ENCODE results near the gene ZNF302.
A peak's percentile ranks its signal among the peaks of the same experiment; 100 is the strongest.

ZNF302 gene

DNA sequence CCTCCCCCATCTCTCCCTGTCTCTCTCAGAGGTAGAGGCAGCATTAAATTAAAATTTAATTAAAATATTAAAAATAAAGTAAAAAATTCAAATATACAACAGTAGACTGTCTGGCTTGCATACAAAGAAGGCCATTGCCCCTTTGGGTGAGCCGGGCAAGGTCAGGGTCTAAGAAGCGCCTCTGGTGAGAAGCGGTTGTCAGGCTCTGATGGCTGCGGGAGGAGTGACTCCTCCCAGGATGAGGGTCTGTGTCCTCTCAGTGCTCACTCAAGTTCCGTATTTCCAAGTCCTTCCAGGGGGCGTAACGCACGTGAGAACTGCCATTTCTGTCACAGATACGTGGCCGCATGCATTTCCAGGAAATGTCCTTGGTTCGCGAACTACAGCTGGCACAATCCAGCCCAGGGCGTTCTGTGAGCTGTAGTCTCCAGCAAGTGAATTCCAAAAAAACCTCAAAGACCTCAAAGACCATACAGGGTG, 55.8 kb downstream of the ZNF302 start:
- H3K9me2 ChIP-seq (ENCODE audit: low read depth, low read length) = no peaks in the 10 kb centered on the region
- H3K79me2 ChIP-seq (ENCODE audit: insufficient read depth, low read length) = no peaks in the 10 kb centered on the region
- no peaks in the 10 kb centered on the region for H3K9me3 ChIP-seq (ENCODE audit: low read length)
- H2AFZ ChIP-seq (ENCODE audit: low read length) = 0 out of 2 replicates have a peak overlapping the region, but pooled peaks have one; percentile 12
- peak overlapping the region; percentile 75 for H3K4me3 ChIP-seq (ENCODE audit: low read depth, low read length, poor library complexity, severe bottlenecking)
- H3K9ac ChIP-seq (ENCODE audit: low read length) = peak overlapping the region; percentile 76
- H3K4me2 ChIP-seq (ENCODE audit: low read length) = peak overlapping the region; percentile 74
- H3K27me3 ChIP-seq (ENCODE audit: insufficient read depth, low read length) = no peaks in the 10 kb centered on the region
- no peak overlapping the region for H3K27ac ChIP-seq (ENCODE audit: low read depth, low read length, poor library complexity, severe bottlenecking)
- H3F3A ChIP-seq (ENCODE audit: insufficient read depth, low read length) = no peaks in the 10 kb centered on the region
- TF ChIP-seq EZH2 (IDR thresholded peaks at IDR 0.05; ENCODE audit: borderline replicate concordance, low read length) = no peak
- TF ChIP-seq, protein P1, sequence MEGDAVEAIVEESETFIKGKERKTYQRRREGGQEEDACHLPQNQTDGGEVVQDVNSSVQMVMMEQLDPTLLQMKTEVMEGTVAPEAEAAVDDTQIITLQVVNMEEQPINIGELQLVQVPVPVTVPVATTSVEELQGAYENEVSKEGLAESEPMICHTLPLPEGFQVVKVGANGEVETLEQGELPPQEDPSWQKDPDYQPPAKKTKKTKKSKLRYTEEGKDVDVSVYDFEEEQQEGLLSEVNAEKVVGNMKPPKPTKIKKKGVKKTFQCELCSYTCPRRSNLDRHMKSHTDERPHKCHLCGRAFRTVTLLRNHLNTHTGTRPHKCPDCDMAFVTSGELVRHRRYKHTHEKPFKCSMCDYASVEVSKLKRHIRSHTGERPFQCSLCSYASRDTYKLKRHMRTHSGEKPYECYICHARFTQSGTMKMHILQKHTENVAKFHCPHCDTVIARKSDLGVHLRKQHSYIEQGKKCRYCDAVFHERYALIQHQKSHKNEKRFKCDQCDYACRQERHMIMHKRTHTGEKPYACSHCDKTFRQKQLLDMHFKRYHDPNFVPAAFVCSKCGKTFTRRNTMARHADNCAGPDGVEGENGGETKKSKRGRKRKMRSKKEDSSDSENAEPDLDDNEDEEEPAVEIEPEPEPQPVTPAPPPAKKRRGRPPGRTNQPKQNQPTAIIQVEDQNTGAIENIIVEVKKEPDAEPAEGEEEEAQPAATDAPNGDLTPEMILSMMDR (IDR thresholded peaks at IDR 0.05; ENCODE audit: low read length) = no peak
- no peaks in the 10 kb centered on the region for H4K20me1 ChIP-seq (ENCODE audit: insufficient read depth, low read length)
- H3K4me1 ChIP-seq (ENCODE audit: insufficient read depth, low read length, severe bottlenecking) = peaks cover 17% of the 10 kb centered on the region
- H3K36me3 ChIP-seq (ENCODE audit: insufficient read depth, low read length) = peaks cover 25% of the 10 kb centered on the region

DNA sequence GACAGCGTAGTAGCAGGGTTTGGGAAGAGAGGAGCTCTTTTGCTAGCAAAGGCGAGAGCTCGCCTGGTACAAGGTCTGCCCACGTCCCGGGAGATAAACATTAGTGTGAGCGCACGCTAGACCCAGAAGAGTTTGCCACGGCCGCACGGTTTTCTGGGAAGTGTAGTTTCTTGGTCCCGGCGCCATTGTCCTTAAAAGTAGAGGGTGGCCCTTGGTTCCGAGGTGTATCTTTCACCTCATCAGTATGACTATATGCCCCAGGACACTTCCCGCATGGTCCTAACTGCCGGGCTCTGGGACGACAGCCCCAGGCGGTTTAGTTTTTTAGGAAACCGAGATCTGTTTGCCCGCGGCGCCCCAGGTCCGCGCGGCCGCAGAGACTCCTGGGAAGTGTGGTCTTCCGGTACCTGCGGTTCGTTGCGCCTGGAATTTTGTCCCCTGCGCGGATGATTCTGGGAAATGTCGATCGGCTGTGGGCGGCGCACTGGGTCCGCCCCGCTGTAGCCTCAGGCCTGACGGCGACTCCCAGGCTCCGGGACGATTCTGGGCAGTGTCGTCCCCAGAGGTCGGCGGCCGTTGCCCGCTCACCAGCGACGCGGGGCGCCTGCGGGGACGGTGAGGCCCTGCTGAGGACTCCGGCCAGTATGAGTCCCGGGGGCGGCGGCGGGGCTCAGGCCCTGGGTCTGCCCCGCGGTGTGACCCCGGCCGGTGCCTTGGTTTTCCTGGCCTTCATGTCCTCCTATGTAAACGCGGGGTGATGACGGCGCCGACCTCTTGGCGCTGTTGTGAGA, 56.5 kb downstream of the ZNF302 start, which contains the start of gene ZNF181:
Gene ZNF181, plus strand, starts transcription at position 498 of the 791 bp plus-strand sequence. CDS start 795 bp downstream, outside the sequence.
- Histone ChIP-seq H3K27me3 (ENCODE audit: insufficient read depth, low read length) (no peaks in the 10 kb centered on the region), H3F3A (ENCODE audit: insufficient read depth, low read length) (no peaks in the 10 kb centered on the region), H3K9me3 (ENCODE audit: low read length) (peaks cover 2% of the 10 kb centered on the region; the same call in 1 of the 2 replicates), H3K4me2 (ENCODE audit: low read length) (peak within 1 kb of the TSS; percentile 74), H3K9me2 (ENCODE audit: low read depth, low read length) (no peaks in the 10 kb centered on the region), H3K4me3 (ENCODE audit: low read depth, low read length, poor library complexity, severe bottlenecking) (peak within 1 kb of the TSS; percentile 75), H3K4me1 (ENCODE audit: insufficient read depth, low read length, severe bottlenecking) (peaks cover 17% of the 10 kb centered on the region), H4K20me1 (ENCODE audit: insufficient read depth, low read length) (no peaks in the 10 kb centered on the region), H3K9ac (ENCODE audit: low read length) (peak within 1 kb of the TSS; percentile 76), H3K36me3 (ENCODE audit: insufficient read depth, low read length) (peaks cover 31% of the 10 kb centered on the region), H2AFZ (ENCODE audit: low read length) (0 out of 2 replicates have a peak within 1 kb of the TSS, but pooled peaks have one; percentile 12), H3K27ac (ENCODE audit: low read depth, low read length, poor library complexity, severe bottlenecking) (peak within 1 kb of the TSS; percentile 58), H3K79me2 (ENCODE audit: insufficient read depth, low read length) (no peaks in the 10 kb centered on the region)
- TF ChIP-seq, protein P1 (IDR thresholded peaks at IDR 0.05; ENCODE audit: low read length) = no peak

DNA sequence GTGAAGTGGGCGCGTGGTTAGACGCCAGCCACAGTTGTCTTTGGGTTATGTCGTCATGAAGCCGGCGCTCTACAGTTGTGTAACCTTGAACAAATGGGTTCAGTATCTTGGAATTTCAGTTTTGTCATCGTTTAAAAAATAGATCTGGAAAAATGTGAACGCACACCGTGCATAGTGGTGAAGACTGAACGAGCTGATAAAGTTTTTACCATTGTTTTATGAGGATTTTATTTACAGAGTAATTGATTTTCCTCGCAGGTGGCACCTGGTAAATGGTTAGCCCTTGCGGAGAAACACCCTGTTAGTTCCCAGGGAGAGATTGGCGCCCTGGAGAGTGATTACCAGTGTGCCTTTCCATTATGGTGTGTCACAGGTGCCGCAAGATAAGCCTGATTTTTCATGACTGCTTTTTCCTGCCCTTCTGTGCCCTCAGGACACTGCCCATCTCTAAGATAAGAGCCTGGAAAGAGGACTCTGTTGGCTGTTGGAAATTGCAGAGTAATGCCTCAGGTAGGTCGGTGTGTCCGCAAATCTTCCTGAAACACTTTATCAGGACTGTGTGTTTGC, 57.1 kb downstream of the ZNF302 start:
- Histone ChIP-seq H3K4me2 (ENCODE audit: low read length) (peak overlapping the region; percentile 74), H4K20me1 (ENCODE audit: insufficient read depth, low read length) (no peaks in the 10 kb centered on the region), H3K79me2 (ENCODE audit: insufficient read depth, low read length) (no peaks in the 10 kb centered on the region), H3K36me3 (ENCODE audit: insufficient read depth, low read length) (peaks cover 38% of the 10 kb centered on the region), H3K27me3 (ENCODE audit: insufficient read depth, low read length) (no peaks in the 10 kb centered on the region), H3F3A (ENCODE audit: insufficient read depth, low read length) (no peaks in the 10 kb centered on the region), H2AFZ (ENCODE audit: low read length) (no peak overlapping the region), H3K27ac (ENCODE audit: low read depth, low read length, poor library complexity, severe bottlenecking) (no peak overlapping the region), H3K4me1 (ENCODE audit: insufficient read depth, low read length, severe bottlenecking) (peaks cover 17% of the 10 kb centered on the region), H3K9me2 (ENCODE audit: low read depth, low read length) (no peaks in the 10 kb centered on the region), H3K9me3 (ENCODE audit: low read length) (peaks cover 6% of the 10 kb centered on the region), H3K4me3 (ENCODE audit: low read depth, low read length, poor library complexity, severe bottlenecking) (peak overlapping the region; percentile 75), H3K9ac (ENCODE audit: low read length) (peak overlapping the region; percentile 76)
- no peak for TF ChIP-seq EZH2 (IDR thresholded peaks at IDR 0.05; ENCODE audit: borderline replicate concordance, low read length)
- TF ChIP-seq, protein P1 (IDR thresholded peaks at IDR 0.05; ENCODE audit: low read length) = no peak
